Transverse colon (tissue), 4 donors: ENCODE data around the gene FCGR2B. TPM values are rescaled to one million over a fixed set of nuclear protein-coding genes. Genes with fewer than 3 reads are reported as not detected.
"Not testable (repeated sequence)": the region's sequence is repeated elsewhere in the genome, so short reads cannot be mapped to it uniquely, and the experiment has no call there.

Source experiments
- DNase-seq: peaks from one replicate; pipeline ENCODE4 v3.0.0-alpha.2; 2019
- H3K27ac ChIP-seq, 4 donors: fragments of 200-600 bp; sonication (generic); 2 replicates each; pipeline ENCODE4 v1.5.1; 2016 to 2018; ENCODE audit warnings: inconsistent platforms in 4 of 4
- H3K27me3 ChIP-seq: fragments of 200-600 bp; sonication (generic); 2 replicates; pipeline ENCODE4 v1.5.1; 2017; ENCODE audit warnings: inconsistent platforms
- H3K36me3 ChIP-seq, 4 donors: fragments of 200-600 bp; sonication (generic); 2 replicates each; pipeline ENCODE4 v1.5.1; 2017 to 2019; ENCODE audit warnings: inconsistent platforms in 4 of 4
- H3K4me1 ChIP-seq, 4 donors: fragments of 200-600 bp; sonication (generic); 2 replicates each; pipeline ENCODE4 v1.5.1; 2017 to 2020; ENCODE audit warnings: inconsistent platforms in 4 of 4
- H3K4me3 ChIP-seq, 4 donors: fragments of 200-600 bp; sonication (generic); 1 replicate in 1 of 4; 2 replicates in 3 of 4; pipeline versions ENCODE4 v1.5.1 to v1.6.1; 2017 to 2019; ENCODE audit warnings: inconsistent platforms in 4 of 4
- H3K9me3 ChIP-seq, 2 donors: fragments of 200-600 bp; sonication (generic); 2 replicates each; pipeline ENCODE4 v1.5.1; 2017 to 2019; ENCODE audit warnings: inconsistent platforms in 2 of 2
- EP300 ChIP-seq: sonication (generic); formaldehyde crosslinking; IDR thresholded peaks from one replicate; pipeline ENCODE4 v1.6.1; 2017; ENCODE audit warnings: antibody characterized with exemption, low read depth
- POLR2A ChIP-seq: fragments of 450-650 bp; IDR thresholded peaks from one replicate; pipeline ENCODE4 v1.6.1; 2016; ENCODE audit warnings: antibody characterized with exemption, mild to moderate bottlenecking, moderate library complexity
- POLR2AphosphoS5 ChIP-seq, 3 donors: sonication (generic); formaldehyde crosslinking; IDR thresholded peaks; one replicate each; pipeline ENCODE4 v1.6.1; 2016; ENCODE audit warnings: antibody characterized with exemption in 3 of 3
- WGBS, 2 donors: methylation state at CpG; one replicate each; pipeline ENCODE4 v1.1.5; 2018; ENCODE audit warnings: low coverage in 1 of 2; 5-methylcytosine and 5-hydroxymethylcytosine counted together
- in situ Hi-C, 4 donors: fragments of 200-750 bp; cut with MboI; loops; one replicate each; pipeline versions ENCODE4 v1.15.0 to v1.15.1; 2017; ENCODE audit warnings: low sequenced_read_pairs in 3 of 4, low pct_ligation_motif_present in 1 of 4, low pct_unique_long_range_greater_than_20kb in 1 of 4
- intact Hi-C: fragments of 100-400 bp; cut with DNase I; formaldehyde crosslinking; loops from one replicate; pipeline ENCODE4 v1.15.1; 2023; ENCODE audit warnings: low total_unique reads
- total RNA-seq, 4 donors: library from RNA; depleted of rRNA; stranded (reverse); fragments of >200 nt; gene quantifications; one replicate each; pipeline ENCODE4 v1.1.0, GENCODE V29; 2016
- TF ChIP-seq, protein P1 (sequence below), 5 experiments: fragments of 200-600 bp in 3 of 5; fragments of 450-650 bp in 2 of 5; sonication (generic) in 3 of 5; IDR thresholded peaks; 1 replicate in 2 of 5; 2 replicates in 3 of 5; pipeline ENCODE4 v1.5.1; 2016 to 2017; ENCODE audit warnings: antibody characterized with exemption in 5 of 5, inconsistent platforms in 3 of 5, mild to moderate bottlenecking in 2 of 5, moderate library complexity in 1 of 5

Gene FCGR2B
- total RNA-seq, 4 donors from 2014 or later, result 12.4 to 17.6 (median 12.7) TPM; not detected in 1

DNA sequence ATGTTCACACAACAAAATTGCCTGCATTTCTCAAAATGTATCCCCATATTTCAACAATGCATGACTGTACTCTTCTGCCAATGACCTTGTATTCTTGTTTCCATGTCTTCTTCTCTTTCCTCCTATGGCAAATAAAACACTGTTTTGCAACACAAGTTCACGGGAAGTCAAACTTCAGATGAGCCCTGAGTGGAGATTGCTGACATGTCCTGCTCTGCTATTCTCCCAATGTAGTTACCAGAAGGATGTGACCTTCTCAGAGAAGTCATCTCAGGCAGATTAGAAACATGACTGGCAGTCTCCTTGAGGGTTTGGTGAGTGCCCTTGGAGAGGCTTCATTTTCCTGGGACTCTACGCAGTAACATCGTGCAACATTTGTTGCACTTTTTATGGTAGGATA, 15.6 kb downstream of the FCGR2B start:
- H3K4me3 ChIP-seq, result no peak overlapping the region
- no peak for TF ChIP-seq POLR2A
- TF ChIP-seq, protein P1, sequence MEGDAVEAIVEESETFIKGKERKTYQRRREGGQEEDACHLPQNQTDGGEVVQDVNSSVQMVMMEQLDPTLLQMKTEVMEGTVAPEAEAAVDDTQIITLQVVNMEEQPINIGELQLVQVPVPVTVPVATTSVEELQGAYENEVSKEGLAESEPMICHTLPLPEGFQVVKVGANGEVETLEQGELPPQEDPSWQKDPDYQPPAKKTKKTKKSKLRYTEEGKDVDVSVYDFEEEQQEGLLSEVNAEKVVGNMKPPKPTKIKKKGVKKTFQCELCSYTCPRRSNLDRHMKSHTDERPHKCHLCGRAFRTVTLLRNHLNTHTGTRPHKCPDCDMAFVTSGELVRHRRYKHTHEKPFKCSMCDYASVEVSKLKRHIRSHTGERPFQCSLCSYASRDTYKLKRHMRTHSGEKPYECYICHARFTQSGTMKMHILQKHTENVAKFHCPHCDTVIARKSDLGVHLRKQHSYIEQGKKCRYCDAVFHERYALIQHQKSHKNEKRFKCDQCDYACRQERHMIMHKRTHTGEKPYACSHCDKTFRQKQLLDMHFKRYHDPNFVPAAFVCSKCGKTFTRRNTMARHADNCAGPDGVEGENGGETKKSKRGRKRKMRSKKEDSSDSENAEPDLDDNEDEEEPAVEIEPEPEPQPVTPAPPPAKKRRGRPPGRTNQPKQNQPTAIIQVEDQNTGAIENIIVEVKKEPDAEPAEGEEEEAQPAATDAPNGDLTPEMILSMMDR (IDR thresholded peaks at IDR 0.05), result no peak
- no peak for TF ChIP-seq EP300
- TF ChIP-seq POLR2AphosphoS5 (IDR thresholded peaks at IDR 0.05), result no peak
- H3K36me3 ChIP-seq, result no peaks in the 10 kb centered on the region
- peaks cover 18% of the 10 kb centered on the region for H3K27me3 ChIP-seq
- intact Hi-C loops (loop anchor here (5.0 kb wide), 1 partner anchor 261 kb away; no protein-coding TSS in a partner anchor), in situ Hi-C loops (no loop called here)
- 93 to 96% methylated on average over 3 of the region's 3 CpGs for WGBS, 2 donors
- no peak for DNase-seq
- H3K27ac ChIP-seq, result no peak overlapping the region
- H3K4me1 ChIP-seq, result no peaks in the 10 kb centered on the region
- no peaks in the 10 kb centered on the region for H3K9me3 ChIP-seq

DNA sequence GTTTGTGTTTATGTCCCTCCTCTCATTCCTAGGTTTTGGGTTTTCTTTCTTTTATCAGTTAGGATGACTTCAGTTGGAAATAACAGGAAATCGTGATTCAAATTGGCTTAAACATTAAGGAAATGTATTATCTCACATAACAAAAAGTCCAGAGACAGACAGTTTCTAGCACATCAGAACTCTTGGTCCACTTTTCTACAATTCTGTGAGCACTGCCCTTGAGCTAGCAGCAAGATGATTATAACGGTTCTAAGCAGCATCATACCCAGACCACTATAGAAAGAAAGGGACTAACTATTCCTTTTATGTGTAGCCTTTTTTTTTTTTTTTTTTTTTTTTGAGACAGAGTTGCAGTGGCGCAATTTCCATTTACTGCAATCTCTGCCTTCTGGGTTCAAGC, 18.9 kb downstream of the FCGR2B start:
- Histone ChIP-seq H3K36me3 (no peaks in the 10 kb centered on the region), H3K4me1 (no peaks in the 10 kb centered on the region), H3K4me3 (no peak overlapping the region), H3K27me3 (peaks cover 36% of the 10 kb centered on the region), H3K9me3 (no peaks in the 10 kb centered on the region), H3K27ac (no peak overlapping the region)
- intact Hi-C loops (no loop called here), in situ Hi-C loops (no loop called here)
- no peak for DNase-seq
- TF ChIP-seq POLR2AphosphoS5 (IDR thresholded peaks at IDR 0.05) (no peak), EP300 (no peak), POLR2A (no peak)
- TF ChIP-seq, protein P1 (IDR thresholded peaks at IDR 0.05), result no peak
- 73 to 74% methylated on average over 3 of the region's 3 CpGs for WGBS, 2 donors

DNA sequence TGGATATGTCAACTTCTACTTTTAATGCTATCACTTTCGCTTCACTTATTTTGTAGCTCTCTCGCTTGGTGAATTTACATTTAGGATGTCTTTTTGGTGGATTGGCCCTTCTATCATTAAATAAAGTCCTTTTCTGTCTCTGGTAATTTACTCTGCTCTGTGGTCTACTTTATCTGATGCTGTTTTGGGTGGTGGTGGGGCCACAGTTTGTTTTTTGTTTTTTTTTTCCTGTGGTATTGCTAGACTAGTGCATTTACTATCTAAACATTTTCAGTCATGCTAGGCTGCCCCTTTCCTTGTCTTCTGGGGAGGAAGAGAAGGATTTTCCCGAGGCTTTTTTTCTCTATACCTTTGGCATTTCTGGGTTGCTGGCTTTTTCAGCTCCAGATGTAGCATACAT, 26.0 kb downstream of the FCGR2B start:
- intact Hi-C loops, result no loop called here
- Histone ChIP-seq H3K36me3 (no peaks in the 10 kb centered on the region), H3K27ac (no peak overlapping the region), H3K27me3 (peaks cover 35% of the 10 kb centered on the region), H3K9me3 (no peaks in the 10 kb centered on the region), H3K4me3 (no peak overlapping the region), H3K4me1 (no peaks in the 10 kb centered on the region)
- TF ChIP-seq POLR2AphosphoS5 (IDR thresholded peaks at IDR 0.05), result no peak
- TF ChIP-seq EP300, result no peak
- TF ChIP-seq, protein P1 (IDR thresholded peaks at IDR 0.05), result no peak
- TF ChIP-seq POLR2A, result no peak
- in situ Hi-C loops, result no loop called here
- DNase-seq, result no peak
- 68 to 79% methylated on average over 3 of the region's 3 CpGs for WGBS, 2 donors

DNA sequence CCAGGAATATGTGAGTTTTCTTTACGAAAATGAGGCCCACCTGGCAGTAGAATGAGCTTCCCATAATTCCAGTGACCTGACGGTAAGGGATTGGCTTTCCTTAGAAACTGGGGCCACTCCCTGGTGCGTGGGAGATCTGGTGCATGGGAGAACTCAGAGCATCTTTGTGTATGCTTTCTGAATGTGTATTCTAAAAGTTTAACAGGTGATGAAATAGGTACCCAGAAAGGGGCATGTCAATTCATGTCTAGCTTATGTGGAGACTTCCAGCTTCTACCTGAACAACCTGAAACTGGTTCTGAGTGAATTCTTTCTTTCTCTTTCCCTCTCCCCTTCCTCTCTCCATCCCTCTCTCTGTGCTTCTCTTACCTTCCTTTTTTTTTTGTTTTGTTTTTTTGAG, 28.9 kb downstream of the FCGR2B start:
- Histone ChIP-seq H3K9me3 (no peaks in the 10 kb centered on the region), H3K4me1 (no peaks in the 10 kb centered on the region), H3K4me3 (no peak overlapping the region), H3K36me3 (no peaks in the 10 kb centered on the region), H3K27me3 (peaks cover 29% of the 10 kb centered on the region), H3K27ac (no peak overlapping the region)
- TF ChIP-seq POLR2AphosphoS5 (IDR thresholded peaks at IDR 0.05) (no peak), EP300 (no peak), POLR2A (no peak)
- TF ChIP-seq, protein P1 (IDR thresholded peaks at IDR 0.05), result no peak
- no peak for DNase-seq
- intact Hi-C loops (no loop called here), in situ Hi-C loops (no loop called here)
- WGBS, 2 donors, result 54 to 65% methylated on average over 3 of the region's 3 CpGs

DNA sequence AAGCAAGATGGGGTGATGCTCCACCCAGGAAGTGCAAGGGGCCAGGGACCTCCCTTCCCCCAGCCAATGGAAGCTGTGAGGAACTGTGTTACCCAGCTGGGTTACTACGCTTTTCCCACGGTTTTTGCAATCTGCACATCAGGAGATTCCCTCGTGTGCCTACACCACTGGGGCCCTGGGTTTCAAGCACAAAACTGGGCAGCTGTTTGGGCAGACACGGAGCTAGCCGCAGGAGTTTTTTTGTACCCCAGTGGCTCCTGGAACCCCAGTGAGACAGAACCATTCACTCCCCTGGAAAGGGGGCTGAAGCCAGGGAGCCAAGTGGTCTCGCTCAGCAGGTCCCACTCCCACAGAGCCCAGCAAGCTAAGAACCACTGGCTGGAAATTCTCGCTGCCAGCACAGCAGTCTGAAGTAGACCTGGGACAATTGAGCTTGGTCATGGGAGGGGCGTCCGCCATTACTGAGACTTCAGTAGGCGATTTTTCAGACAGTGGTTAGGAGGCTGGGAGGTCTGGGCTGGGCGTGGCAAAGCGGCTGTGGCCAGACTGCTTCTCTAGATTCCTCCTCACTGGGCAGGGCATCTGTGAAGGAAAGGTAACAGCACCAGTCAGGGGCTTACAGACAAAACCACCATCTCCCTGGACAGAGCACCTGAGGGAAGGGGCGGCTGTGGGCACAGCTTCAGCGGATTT, 30.2 kb downstream of the FCGR2B start:
- H3K4me1 ChIP-seq, H3K9me3 ChIP-seq, intact Hi-C loops, H3K4me3 ChIP-seq, H3K36me3 ChIP-seq, H3K27ac ChIP-seq, in situ Hi-C loops, DNase-seq: not testable (repeated sequence)
- peaks cover 29% of the 10 kb centered on the region for H3K27me3 ChIP-seq
- 85 to 100% methylated on average over 1 to 14 of the region's 14 CpGs for WGBS, 2 donors

DNA sequence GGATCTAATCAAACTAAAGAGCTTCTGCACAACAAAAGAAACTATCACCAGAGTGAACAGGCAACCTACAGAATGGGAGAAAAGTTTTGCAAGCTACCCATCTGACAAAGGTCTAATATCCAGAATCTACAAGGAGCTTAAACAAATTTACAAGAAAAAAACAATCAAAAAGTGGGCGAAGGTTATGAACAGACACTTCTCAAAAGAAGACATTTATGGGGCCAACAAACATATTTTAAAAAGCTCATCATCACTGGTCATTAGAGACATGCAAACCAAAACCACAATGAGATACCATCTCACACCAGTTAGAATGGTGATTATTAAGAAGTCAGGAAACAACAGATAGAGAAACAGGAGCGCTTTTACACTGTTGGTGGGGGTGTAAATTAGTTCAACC, 35.4 kb downstream of the FCGR2B start:
- peaks cover 14% of the 10 kb centered on the region for H3K27me3 ChIP-seq
- H3K4me1 ChIP-seq, H3K4me3 ChIP-seq, DNase-seq, H3K9me3 ChIP-seq, in situ Hi-C loops, H3K36me3 ChIP-seq, intact Hi-C loops, H3K27ac ChIP-seq: not testable (repeated sequence)
- WGBS, 2 donors, result 86 to 92% methylated on average over 2 of the region's 2 CpGs
